ENCODE results near the gene UXS1. TPM values are rescaled to one million over a fixed set of nuclear protein-coding genes. Genes with fewer than 3 reads are reported as not detected.
A peak's percentile ranks its signal among the peaks of the same experiment; 100 is the strongest.

Gene UXS1
- total RNA-seq, 1 experiment from 2014 or later = 44.7 TPM

DNA sequence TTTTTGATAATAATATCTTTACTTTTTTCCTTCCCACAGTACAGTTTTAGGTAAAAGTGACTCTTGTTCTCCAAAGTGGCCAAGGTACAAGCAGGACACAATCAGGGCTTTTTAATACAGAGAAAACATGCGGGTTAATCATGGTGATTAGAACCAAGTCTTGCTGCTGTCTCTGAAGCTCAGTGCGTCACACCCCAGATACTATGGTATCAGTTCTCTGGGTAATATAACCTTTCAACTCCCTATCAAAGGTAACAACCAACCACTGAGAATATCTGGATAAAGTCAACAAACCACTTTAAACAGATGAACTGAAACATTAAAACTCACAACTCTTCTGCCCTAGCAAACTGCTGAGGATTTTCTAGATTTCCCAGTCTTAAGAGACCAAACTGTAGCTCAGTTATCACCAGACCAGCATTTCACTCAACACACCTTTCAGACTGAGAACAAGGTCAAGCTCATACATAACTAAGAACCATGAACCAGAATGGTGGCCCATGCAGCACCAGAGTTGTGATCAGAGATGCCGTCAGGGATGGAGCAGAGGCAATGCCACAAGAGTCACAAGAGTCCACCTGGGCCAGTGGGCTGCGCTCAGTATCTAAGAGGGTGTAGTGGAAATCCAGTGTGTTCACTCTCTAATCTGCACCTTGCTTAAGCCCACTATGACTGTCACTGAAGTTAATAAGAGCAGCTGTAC lies 103.0 kb downstream of the UXS1 start (continued):
- TF ChIP-seq, protein P1, sequence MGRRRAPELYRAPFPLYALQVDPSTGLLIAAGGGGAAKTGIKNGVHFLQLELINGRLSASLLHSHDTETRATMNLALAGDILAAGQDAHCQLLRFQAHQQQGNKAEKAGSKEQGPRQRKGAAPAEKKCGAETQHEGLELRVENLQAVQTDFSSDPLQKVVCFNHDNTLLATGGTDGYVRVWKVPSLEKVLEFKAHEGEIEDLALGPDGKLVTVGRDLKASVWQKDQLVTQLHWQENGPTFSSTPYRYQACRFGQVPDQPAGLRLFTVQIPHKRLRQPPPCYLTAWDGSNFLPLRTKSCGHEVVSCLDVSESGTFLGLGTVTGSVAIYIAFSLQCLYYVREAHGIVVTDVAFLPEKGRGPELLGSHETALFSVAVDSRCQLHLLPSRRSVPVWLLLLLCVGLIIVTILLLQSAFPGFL (CRISPR knock-in tag; IDR thresholded peaks at IDR 0.05; ENCODE audit: borderline replicate concordance) = no peak
- TF ChIP-seq ZNF396 (CRISPR knock-in tag; IDR thresholded peaks at IDR 0.05; ENCODE audit: borderline replicate concordance) = no peak
- no peak for TF ChIP-seq ZNF219 (CRISPR knock-in tag; IDR thresholded peaks at IDR 0.05; ENCODE audit: borderline replicate concordance)
- TF ChIP-seq, protein P2, sequence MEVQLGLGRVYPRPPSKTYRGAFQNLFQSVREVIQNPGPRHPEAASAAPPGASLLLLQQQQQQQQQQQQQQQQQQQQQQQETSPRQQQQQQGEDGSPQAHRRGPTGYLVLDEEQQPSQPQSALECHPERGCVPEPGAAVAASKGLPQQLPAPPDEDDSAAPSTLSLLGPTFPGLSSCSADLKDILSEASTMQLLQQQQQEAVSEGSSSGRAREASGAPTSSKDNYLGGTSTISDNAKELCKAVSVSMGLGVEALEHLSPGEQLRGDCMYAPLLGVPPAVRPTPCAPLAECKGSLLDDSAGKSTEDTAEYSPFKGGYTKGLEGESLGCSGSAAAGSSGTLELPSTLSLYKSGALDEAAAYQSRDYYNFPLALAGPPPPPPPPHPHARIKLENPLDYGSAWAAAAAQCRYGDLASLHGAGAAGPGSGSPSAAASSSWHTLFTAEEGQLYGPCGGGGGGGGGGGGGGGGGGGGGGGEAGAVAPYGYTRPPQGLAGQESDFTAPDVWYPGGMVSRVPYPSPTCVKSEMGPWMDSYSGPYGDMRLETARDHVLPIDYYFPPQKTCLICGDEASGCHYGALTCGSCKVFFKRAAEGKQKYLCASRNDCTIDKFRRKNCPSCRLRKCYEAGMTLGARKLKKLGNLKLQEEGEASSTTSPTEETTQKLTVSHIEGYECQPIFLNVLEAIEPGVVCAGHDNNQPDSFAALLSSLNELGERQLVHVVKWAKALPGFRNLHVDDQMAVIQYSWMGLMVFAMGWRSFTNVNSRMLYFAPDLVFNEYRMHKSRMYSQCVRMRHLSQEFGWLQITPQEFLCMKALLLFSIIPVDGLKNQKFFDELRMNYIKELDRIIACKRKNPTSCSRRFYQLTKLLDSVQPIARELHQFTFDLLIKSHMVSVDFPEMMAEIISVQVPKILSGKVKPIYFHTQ (CRISPR knock-in tag; IDR thresholded peaks at IDR 0.05) = no peak
- TF ChIP-seq PRRX2 (CRISPR knock-in tag; IDR thresholded peaks at IDR 0.05) = no peak
- TF ChIP-seq ELF4 (CRISPR knock-in tag; IDR thresholded peaks at IDR 0.05; ENCODE audit: low read depth) = no peak
- no peak for TF ChIP-seq GRHL2 (CRISPR knock-in tag; IDR thresholded peaks at IDR 0.05; ENCODE audit: insufficient replicate concordance, severe bottlenecking)
- TF ChIP-seq, protein P3, sequence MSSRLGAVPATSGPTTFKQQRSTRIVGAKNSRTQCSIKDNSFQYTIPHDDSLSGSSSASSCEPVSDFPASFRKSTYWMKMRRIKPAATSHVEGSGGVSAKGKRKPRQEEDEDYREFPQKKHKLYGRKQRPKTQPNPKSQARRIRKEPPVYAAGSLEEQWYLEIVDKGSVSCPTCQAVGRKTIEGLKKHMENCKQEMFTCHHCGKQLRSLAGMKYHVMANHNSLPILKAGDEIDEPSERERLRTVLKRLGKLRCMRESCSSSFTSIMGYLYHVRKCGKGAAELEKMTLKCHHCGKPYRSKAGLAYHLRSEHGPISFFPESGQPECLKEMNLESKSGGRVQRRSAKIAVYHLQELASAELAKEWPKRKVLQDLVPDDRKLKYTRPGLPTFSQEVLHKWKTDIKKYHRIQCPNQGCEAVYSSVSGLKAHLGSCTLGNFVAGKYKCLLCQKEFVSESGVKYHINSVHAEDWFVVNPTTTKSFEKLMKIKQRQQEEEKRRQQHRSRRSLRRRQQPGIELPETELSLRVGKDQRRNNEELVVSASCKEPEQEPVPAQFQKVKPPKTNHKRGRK (CRISPR knock-in tag; IDR thresholded peaks at IDR 0.05; ENCODE audit: borderline replicate concordance) = no peak
- TF ChIP-seq, protein P4, sequence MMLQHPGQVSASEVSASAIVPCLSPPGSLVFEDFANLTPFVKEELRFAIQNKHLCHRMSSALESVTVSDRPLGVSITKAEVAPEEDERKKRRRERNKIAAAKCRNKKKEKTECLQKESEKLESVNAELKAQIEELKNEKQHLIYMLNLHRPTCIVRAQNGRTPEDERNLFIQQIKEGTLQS (CRISPR knock-in tag; conservative IDR thresholded peaks at IDR 0.05) = no peak

DNA sequence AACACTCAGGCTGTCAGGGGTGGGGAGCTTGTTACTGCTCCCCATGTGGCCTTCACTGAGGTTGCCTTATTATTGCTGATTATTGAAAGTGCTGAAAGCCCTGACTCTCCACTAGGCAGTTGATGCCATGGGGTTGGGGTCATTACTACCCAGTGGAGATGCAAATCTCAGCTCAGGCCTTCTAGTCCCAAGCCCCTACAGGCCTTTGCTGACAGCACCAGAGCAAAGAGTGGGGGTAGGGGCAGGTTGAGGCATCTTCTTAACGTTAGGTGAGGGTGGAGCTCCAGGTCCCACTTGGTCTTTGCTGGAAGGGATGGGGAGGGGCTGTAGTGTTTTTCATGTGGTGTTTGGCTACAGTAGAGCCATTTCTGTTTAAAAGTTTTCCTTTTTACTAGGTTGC lies 104.5 kb downstream of the UXS1 start:
- no peak for TF ChIP-seq JUN (CRISPR knock-in tag; IDR thresholded peaks at IDR 0.05)
- no peak for TF ChIP-seq TEAD4 (CRISPR knock-in tag; IDR thresholded peaks at IDR 0.05)
- Mint-ChIP-seq H3K4me1 (no peaks in the 10 kb centered on the region), H3K9me3 (peaks cover 4% of the 10 kb centered on the region; the same call in 1 of the 2 replicates), H3K36me3 (peaks cover 15% of the 10 kb centered on the region), H3K4me3 (no peak overlapping the region), H3K27ac (no peak overlapping the region), H3K27me3 (ENCODE audit: low read depth) (no peaks in the 10 kb centered on the region)
- CTCF ChIA-PET = interaction anchor here (1.0 kb wide), 1 partner anchor 23 kb away, joined by 3 read pairs; no protein-coding TSS in a partner anchor
- ATAC-seq = peak; percentile 63
- POLR2A ChIA-PET = no interaction called here
- no peak for DNase-seq (ENCODE audit: low spot score)

DNA sequence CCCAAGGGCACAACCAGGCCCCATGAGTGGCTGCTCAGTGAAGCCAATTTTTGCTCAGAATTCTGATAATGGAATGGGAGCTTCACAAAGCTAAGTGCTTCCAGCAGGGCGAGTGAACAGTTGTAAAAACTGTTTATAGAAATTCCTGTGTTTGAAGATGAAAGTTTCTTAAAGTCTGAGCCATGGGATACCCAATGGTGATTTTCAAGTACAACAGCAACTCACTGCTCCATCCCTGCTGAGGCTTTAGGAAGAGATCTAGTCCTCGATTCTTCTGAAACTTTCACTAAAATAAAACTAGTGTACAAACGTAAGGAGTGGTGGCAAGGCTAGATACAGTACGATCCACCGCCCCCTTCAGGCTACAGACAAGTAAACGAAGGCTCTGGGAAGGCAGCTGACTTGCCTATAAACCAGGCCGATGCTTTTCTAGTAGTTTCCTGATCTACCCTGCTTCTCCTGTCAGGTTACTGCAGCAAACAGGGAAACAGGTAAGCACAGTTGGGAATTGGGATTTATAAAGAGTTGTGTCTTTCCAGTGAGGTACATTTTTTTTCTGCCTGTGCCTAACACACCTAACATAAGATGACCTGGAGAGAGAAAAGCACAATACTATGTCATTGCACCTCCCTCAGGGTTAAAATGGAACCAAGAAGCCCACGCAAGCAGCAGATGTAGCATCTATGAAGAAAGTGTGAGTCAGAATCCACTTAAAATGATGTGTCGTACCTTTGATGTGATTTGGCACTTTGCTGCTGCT lies 108.7 kb downstream of the UXS1 start:
- H3K36me3 Mint-ChIP-seq = 0 out of 2 replicates have a peak, but pooled peaks cover under 1% of the 10 kb centered on the region
- H3K4me3 Mint-ChIP-seq = no peak overlapping the region
- POLR2A ChIA-PET = no interaction called here
- CTCF ChIA-PET = interaction anchor here (0.6 to 1.0 kb wide), 2 partner anchors 9 to 13 kb away, joined by 3 to 4 read pairs; no protein-coding TSS in a partner anchor
- 0 out of 2 replicates have a peak, but pooled peaks cover 7% of the 10 kb centered on the region for H3K4me1 Mint-ChIP-seq
- H3K27ac Mint-ChIP-seq = no peak overlapping the region
- DNase-seq (ENCODE audit: low spot score) (no peak), ATAC-seq (peak; percentile 87)
- peaks cover under 1% of the 10 kb centered on the region; the same call in 1 of the 2 replicates for H3K9me3 Mint-ChIP-seq
- H3K27me3 Mint-ChIP-seq (ENCODE audit: low read depth) = no peaks in the 10 kb centered on the region
- TF ChIP-seq, protein P5, sequence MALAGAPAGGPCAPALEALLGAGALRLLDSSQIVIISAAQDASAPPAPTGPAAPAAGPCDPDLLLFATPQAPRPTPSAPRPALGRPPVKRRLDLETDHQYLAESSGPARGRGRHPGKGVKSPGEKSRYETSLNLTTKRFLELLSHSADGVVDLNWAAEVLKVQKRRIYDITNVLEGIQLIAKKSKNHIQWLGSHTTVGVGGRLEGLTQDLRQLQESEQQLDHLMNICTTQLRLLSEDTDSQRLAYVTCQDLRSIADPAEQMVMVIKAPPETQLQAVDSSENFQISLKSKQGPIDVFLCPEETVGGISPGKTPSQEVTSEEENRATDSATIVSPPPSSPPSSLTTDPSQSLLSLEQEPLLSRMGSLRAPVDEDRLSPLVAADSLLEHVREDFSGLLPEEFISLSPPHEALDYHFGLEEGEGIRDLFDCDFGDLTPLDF (CRISPR knock-in tag; IDR thresholded peaks at IDR 0.05) = no peak
- TF ChIP-seq KAT7 (CRISPR knock-in tag; IDR thresholded peaks at IDR 0.05; ENCODE audit: borderline replicate concordance) (no peak), NR2C2 (CRISPR knock-in tag; IDR thresholded peaks at IDR 0.05) (no peak)
- TF ChIP-seq, protein P6, sequence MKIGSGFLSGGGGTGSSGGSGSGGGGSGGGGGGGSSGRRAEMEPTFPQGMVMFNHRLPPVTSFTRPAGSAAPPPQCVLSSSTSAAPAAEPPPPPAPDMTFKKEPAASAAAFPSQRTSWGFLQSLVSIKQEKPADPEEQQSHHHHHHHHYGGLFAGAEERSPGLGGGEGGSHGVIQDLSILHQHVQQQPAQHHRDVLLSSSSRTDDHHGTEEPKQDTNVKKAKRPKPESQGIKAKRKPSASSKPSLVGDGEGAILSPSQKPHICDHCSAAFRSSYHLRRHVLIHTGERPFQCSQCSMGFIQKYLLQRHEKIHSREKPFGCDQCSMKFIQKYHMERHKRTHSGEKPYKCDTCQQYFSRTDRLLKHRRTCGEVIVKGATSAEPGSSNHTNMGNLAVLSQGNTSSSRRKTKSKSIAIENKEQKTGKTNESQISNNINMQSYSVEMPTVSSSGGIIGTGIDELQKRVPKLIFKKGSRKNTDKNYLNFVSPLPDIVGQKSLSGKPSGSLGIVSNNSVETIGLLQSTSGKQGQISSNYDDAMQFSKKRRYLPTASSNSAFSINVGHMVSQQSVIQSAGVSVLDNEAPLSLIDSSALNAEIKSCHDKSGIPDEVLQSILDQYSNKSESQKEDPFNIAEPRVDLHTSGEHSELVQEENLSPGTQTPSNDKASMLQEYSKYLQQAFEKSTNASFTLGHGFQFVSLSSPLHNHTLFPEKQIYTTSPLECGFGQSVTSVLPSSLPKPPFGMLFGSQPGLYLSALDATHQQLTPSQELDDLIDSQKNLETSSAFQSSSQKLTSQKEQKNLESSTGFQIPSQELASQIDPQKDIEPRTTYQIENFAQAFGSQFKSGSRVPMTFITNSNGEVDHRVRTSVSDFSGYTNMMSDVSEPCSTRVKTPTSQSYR (CRISPR knock-in tag; IDR thresholded peaks at IDR 0.05) = no peak

Measured in WTC11 (cell line).